IMR-90 (cell line): ENCODE measurements around the gene SNX21. TPM values are rescaled to one million over a fixed set of nuclear protein-coding genes. Genes with fewer than 3 reads are reported as not detected.

ENCODE experiments used
- ATAC-seq: fragments of 200-7000 bp; cut with Tn5 transposase; 2 replicates; pipeline ENCODE4 v1.9.1; 2020; ENCODE audit warnings: low read depth, mild to moderate bottlenecking, moderate library complexity
- BruUV-seq: library from RNA; stranded (reverse); fragments of 400-500 nt; replicated peaks from 2 replicates; lab custom pipeline; 2021; lab: Mats Ljungman, UMichigan
- CTCF ChIA-PET: fragments of 300-600 bp; formaldehyde crosslinking; extraction: SDS; loops from one replicate; lab custom pipeline; 2021; ENCODE audit warnings: antibody characterized with exemption; lab: Yijun Ruan, JAX
- POLR2A ChIA-PET: fragments of 300-600 bp; sonication (Branson Sonifier 250); formaldehyde crosslinking; loops from one replicate; lab custom pipeline; 2022; ENCODE audit warnings: antibody characterized with exemption; ENCODE audit not compliant: unreplicated experiment; lab: Charles Lee
- DNase-seq: peaks from one replicate; pipeline ENCODE4 v3.0.0; 2013
- H2AFZ ChIP-seq: replicated peaks from 2 replicates; pipeline ENCODE3; 2013; ENCODE audit warnings: low read length, mild to moderate bottlenecking; ENCODE audit not compliant: poor library complexity
- H2AK5ac ChIP-seq: 2 replicates; pipeline ENCODE4 v1.6.1; 2013; ENCODE audit warnings: low read depth, low read length, inconsistent platforms
- H2AK9ac ChIP-seq: replicated peaks from 2 replicates; pipeline ENCODE3; 2013; ENCODE audit warnings: mild to moderate bottlenecking, low read depth, low read length, moderate library complexity; ENCODE audit not compliant: poor library complexity
- H2BK120ac ChIP-seq: 2 replicates; pipeline ENCODE4 v1.6.1; 2013; ENCODE audit warnings: low read depth, low read length, inconsistent platforms
- H2BK15ac ChIP-seq: 3 replicates; pipeline ENCODE4 v1.6.1; 2013; ENCODE audit warnings: low read depth, low read length, inconsistent platforms
- H2BK20ac ChIP-seq: 2 replicates; pipeline ENCODE4 v1.6.1; 2013; ENCODE audit warnings: low read depth, mild to moderate bottlenecking, inconsistent platforms, low read length, moderate library complexity
- H2BK5ac ChIP-seq: 2 replicates; pipeline ENCODE4 v1.6.1; 2013; ENCODE audit warnings: mild to moderate bottlenecking, low read depth, low read length, inconsistent platforms; ENCODE audit not compliant: poor library complexity, severe bottlenecking
- H3K14ac ChIP-seq: replicated peaks from 2 replicates; pipeline ENCODE4 v1.6.1; 2013; ENCODE audit warnings: low read depth, low read length, inconsistent platforms
- H3K18ac ChIP-seq: 2 replicates; pipeline ENCODE4 v1.6.1; 2013; ENCODE audit warnings: low read depth, low read length, control low read depth
- H3K23ac ChIP-seq: 2 replicates; pipeline ENCODE4 v1.6.1; 2013; ENCODE audit warnings: low read depth, low read length, inconsistent platforms
- H3K27ac ChIP-seq: 2 replicates; pipeline ENCODE4 v1.5.1; 2013; ENCODE audit warnings: mild to moderate bottlenecking, control low read depth, low read length; ENCODE audit not compliant: insufficient read depth
- H3K27me3 ChIP-seq: 2 replicates; pipeline ENCODE4 v1.6.1; 2013; ENCODE audit warnings: low read length; ENCODE audit not compliant: control insufficient read depth, insufficient read depth
- H3K36me3 ChIP-seq: 2 replicates; pipeline ENCODE4 v1.6.1; 2013; ENCODE audit warnings: low read length, mixed read lengths; ENCODE audit not compliant: control insufficient read depth, insufficient read depth
- H3K4ac ChIP-seq: 2 replicates; pipeline ENCODE4 v1.6.1; 2013; ENCODE audit warnings: low read depth, low read length, inconsistent platforms
- H3K4me1 ChIP-seq: 2 replicates; pipeline ENCODE4 v1.6.1; 2013; ENCODE audit warnings: low read length, mixed read lengths; ENCODE audit not compliant: control insufficient read depth, insufficient read depth
- H3K4me2 ChIP-seq: 2 replicates; pipeline ENCODE4 v1.6.1; 2013; ENCODE audit warnings: low read depth, mild to moderate bottlenecking, control low read depth, low read length, moderate library complexity
- H3K4me3 ChIP-seq: 2 replicates; pipeline ENCODE4 v1.5.1; 2013; ENCODE audit warnings: low read depth, mild to moderate bottlenecking, control low read depth, low read length, moderate library complexity; ENCODE audit not compliant: insufficient read depth
- H3K56ac ChIP-seq: 2 replicates; pipeline ENCODE4 v1.6.1; 2013; ENCODE audit warnings: low read length, inconsistent platforms; ENCODE audit not compliant: insufficient read depth; ENCODE audit errors: extremely low read depth
- H3K79me1 ChIP-seq, 2 experiments: 2 replicates each; pipeline ENCODE4 v1.6.1; 2013; ENCODE audit warnings: low read length in 2 of 2, inconsistent platforms in 1 of 2, low read depth in 1 of 2
- H3K9ac ChIP-seq: 2 replicates; pipeline ENCODE4 v1.6.1; 2013; ENCODE audit warnings: low read depth, low read length, control low read depth
- H3K9me1 ChIP-seq: 2 replicates; pipeline ENCODE4 v1.6.1; 2013; ENCODE audit warnings: low read length, inconsistent platforms; ENCODE audit not compliant: insufficient read depth
- H3K9me3 ChIP-seq: 2 replicates; pipeline ENCODE4 v1.6.1; 2013; ENCODE audit warnings: low read length; ENCODE audit not compliant: control insufficient read depth, insufficient read depth
- H4K20me1 ChIP-seq: 2 replicates; pipeline ENCODE4 v1.6.1; 2013; ENCODE audit warnings: low read length, inconsistent platforms; ENCODE audit not compliant: insufficient read depth
- H4K5ac ChIP-seq: 2 replicates; pipeline ENCODE4 v1.6.1; 2013; ENCODE audit warnings: mild to moderate bottlenecking, low read depth, low read length, control low read depth
- H4K8ac ChIP-seq, 2 experiments: 2 replicates each; pipeline ENCODE4 v1.6.1; 2013; ENCODE audit warnings: low read depth in 2 of 2, low read length in 2 of 2, control low read depth in 1 of 2, inconsistent platforms in 1 of 2
- H4K91ac ChIP-seq: 2 replicates; pipeline ENCODE4 v1.6.1; 2013; ENCODE audit warnings: low read depth, low read length, inconsistent platforms; ENCODE audit not compliant: insufficient read depth
- ELK1 ChIP-seq: fragments of 150-350 bp; IDR thresholded peaks from 2 replicates; pipeline ENCODE4 v1.6.1; 2016; ENCODE audit warnings: low read depth, mild to moderate bottlenecking, low read length, moderate library complexity, borderline replicate concordance
- FOS ChIP-seq: fragments of 150-350 bp; IDR thresholded peaks from 2 replicates; pipeline ENCODE4 v1.6.1; 2016; ENCODE audit warnings: low read depth, low read length
- MAFK ChIP-seq: IDR thresholded peaks from 2 replicates; pipeline ENCODE4 v1.6.1; 2012; ENCODE audit warnings: low read depth, low read length, improper control_type of control experiment
- RFX5 ChIP-seq: IDR thresholded peaks from 2 replicates; pipeline ENCODE4 v1.8.0; 2012; ENCODE audit warnings: low read depth, mild to moderate bottlenecking, low read length, moderate library complexity
- WGBS, 2 experiments: methylation state at CpG; one replicate each; pipeline versions ENCODE4 v1.1.5 to v1.1.7; 2013; ENCODE audit warnings: missing lambda C conversion rate in 2 of 2; ENCODE audit not compliant: insufficient read length in 1 of 2; ENCODE audit errors: extremely low coverage in 2 of 2; 5-methylcytosine and 5-hydroxymethylcytosine counted together
- dilution Hi-C: fragments of 300-500 bp; cut with HindIII; formaldehyde crosslinking; loops from one replicate; pipeline ENCODE4 v1.14.3; 2018; ENCODE audit warnings: low sequenced_read_pairs; ENCODE audit not compliant: unreplicated experiment
- in situ Hi-C: fragments of 300-500 bp; cut with MboI; formaldehyde crosslinking; loops from 3 replicates; pipeline ENCODE4 v1.14.3; 2019; ENCODE audit warnings: low sequenced_read_pairs, inconsistent platforms, mixed read lengths
- intact Hi-C: fragments of 100-400 bp; cut with micrococcal nuclease; formaldehyde crosslinking; loops from 2 replicates; pipeline ENCODE4 v1.10.0; 2022
- polyA plus RNA-seq, 3 experiments: library from polyadenylated mRNA; depleted of rRNA; stranded (reverse); fragments of >200 nt; gene quantifications; 2 replicates each; pipeline ENCODE4 v1.2.3, GENCODE V29; 2012; ENCODE audit warnings: low replicate concordance in 1 of 3
- total RNA-seq: library from RNA; depleted of rRNA; stranded (reverse); fragments of >200 nt; gene quantifications from 2 replicates; pipeline ENCODE4 v1.2.3, GENCODE V29; 2012

Gene SNX21
- total and polyA plus RNA-seq, 2 of the 4 experiments (the other 2 are of a cell fraction), result 11.1 to 17.9 TPM

GRCh38 chr20:45888681-45889080, 55.1 kb downstream of the SNX21 start:
- no peaks in the 10 kb centered on the region for H3K27me3 ChIP-seq
- H2AK5ac ChIP-seq, result no peak overlapping the region
- intact Hi-C loops, result no loop called here
- no peak overlapping the region for H2AK9ac ChIP-seq
- no peak overlapping the region for H3K23ac ChIP-seq
- no peak overlapping the region for H4K91ac ChIP-seq
- H4K20me1 ChIP-seq, result peaks cover 5% of the 10 kb centered on the region; the same call in 1 of the 2 replicates
- no peak overlapping the region for H3K4ac ChIP-seq
- H3K27ac ChIP-seq, result no peak overlapping the region
- dilution Hi-C loops, result no loop called here
- BruUV-seq, result no TSS peak
- H4K5ac ChIP-seq, result no peak overlapping the region
- H3K14ac ChIP-seq, result no peak overlapping the region
- no peak overlapping the region for H3K18ac ChIP-seq
- WGBS, 2 experiments, result 100% methylated on average over 1 of the region's 3 CpGs; no CpG with 5 or more reads in 1 of the 2 experiments
- peaks cover 5% of the 10 kb centered on the region; the same call in 1 of the 2 replicates for H3K4me1 ChIP-seq
- DNase-seq (no peak), ATAC-seq (no peak)
- H2BK15ac ChIP-seq, result no peak overlapping the region
- ChIA-PET POLR2A (no interaction called here), CTCF (no interaction called here)
- H3K79me1 ChIP-seq, result peaks cover 11 to 59% of the 10 kb centered on the region in 2 experiments
- no peak overlapping the region for H3K9ac ChIP-seq
- H2AFZ ChIP-seq, result no peak overlapping the region
- no peak overlapping the region for H2BK20ac ChIP-seq
- no peaks in the 10 kb centered on the region for H3K9me3 ChIP-seq
- no peak overlapping the region; the same call in 1 of the 2 replicates for H3K4me2 ChIP-seq
- H3K4me3 ChIP-seq, result no peak overlapping the region
- TF ChIP-seq RFX5 (no peak), FOS (no peak), MAFK (no peak), ELK1 (no peak)
- peaks cover 21% of the 10 kb centered on the region for H3K36me3 ChIP-seq
- no peak overlapping the region for H2BK5ac ChIP-seq
- in situ Hi-C loops, result no loop called here
- H4K8ac ChIP-seq, result no peak overlapping the region
- peaks cover 6% of the 10 kb centered on the region; the same call in 1 of the 2 replicates for H3K9me1 ChIP-seq
- H2BK120ac ChIP-seq, result no peak overlapping the region
- no peak overlapping the region for H3K56ac ChIP-seq
